Panc1 (cell line): ENCODE measurements around the gene SEL1L2. TPM values are rescaled to one million over a fixed set of nuclear protein-coding genes. Genes with fewer than 3 reads are reported as not detected.

Source experiments
- ATAC-seq: fragments of 200-7000 bp; cut with Tn5 transposase; 2 replicates; pipeline ENCODE4 v1.9.1; 2020; ENCODE audit warnings: mild to moderate bottlenecking, moderate library complexity
- BruUV-seq: library from RNA; stranded (reverse); fragments of 400-500 nt; replicated peaks from 2 replicates; lab custom pipeline; 2021; lab: Mats Ljungman, UMichigan
- CTCF ChIA-PET: fragments of 300-600 bp; sonication (Branson Sonifier 250); formaldehyde crosslinking; loops from one replicate; lab custom pipeline; 2022; ENCODE audit warnings: antibody characterized with exemption; lab: Charles Lee
- POLR2A ChIA-PET: fragments of 300-600 bp; sonication (Branson Sonifier 250); formaldehyde crosslinking; loops from one replicate; lab custom pipeline; 2022; ENCODE audit warnings: antibody characterized with exemption; lab: Charles Lee
- DNase-seq: peaks from one replicate; pipeline ENCODE4 v3.0.0-alpha.2; 2010; ENCODE audit warnings: low read depth, low spot score
- H3K27ac ChIP-seq: 2 replicates; pipeline ENCODE4 v1.5.1; 2011; ENCODE audit warnings: mild to moderate bottlenecking, low read length, inconsistent platforms
- H3K27me3 ChIP-seq: fragments of 200-500 bp; sonication (Bioruptor generic); 2 replicates; pipeline ENCODE4 v1.6.0; 2014; ENCODE audit warnings: low read length, inconsistent platforms; ENCODE audit not compliant: control insufficient read depth, insufficient read depth
- H3K36me3 ChIP-seq: fragments of 200-500 bp; sonication (Bioruptor generic); 2 replicates; pipeline ENCODE4 v1.5.1; 2014; ENCODE audit warnings: inconsistent platforms, mild to moderate bottlenecking, low read length, moderate library complexity; ENCODE audit not compliant: control insufficient read depth, insufficient read depth
- H3K4me1 ChIP-seq: 2 replicates; pipeline ENCODE4 v1.5.1; 2011; ENCODE audit warnings: inconsistent platforms, mild to moderate bottlenecking, low read length, moderate library complexity; ENCODE audit not compliant: control insufficient read depth, insufficient read depth
- H3K4me3 ChIP-seq, 2 experiments: 2 replicates each; pipeline ENCODE4 v1.5.1; 2011 to 2012; ENCODE audit warnings: low read depth in 2 of 2, low read length in 2 of 2, mild to moderate bottlenecking in 2 of 2, inconsistent platforms in 1 of 2, moderate library complexity in 1 of 2
- H3K9me3 ChIP-seq: fragments of 200-500 bp; sonication (Bioruptor generic); 2 replicates; pipeline ENCODE4 v1.5.1; 2014; ENCODE audit warnings: low read depth, mild to moderate bottlenecking, inconsistent platforms, low read length, moderate library complexity; ENCODE audit not compliant: control insufficient read depth, insufficient read depth
- POLR2AphosphoS5 ChIP-seq: IDR thresholded peaks from 2 replicates; pipeline ENCODE4 v1.6.1; 2012; ENCODE audit warnings: mild to moderate bottlenecking, low read depth, low read length, moderate library complexity
- SIN3A ChIP-seq: IDR thresholded peaks from 2 replicates; pipeline ENCODE4 v1.6.1; 2012; ENCODE audit warnings: low read depth, mild to moderate bottlenecking, low read length, moderate library complexity, borderline replicate concordance; ENCODE audit not compliant: insufficient read depth
- TCF7L2 ChIP-seq: IDR thresholded peaks from 2 replicates; pipeline ENCODE4 v1.6.1; 2011; ENCODE audit warnings: mild to moderate bottlenecking, low read depth, low read length, inconsistent platforms
- in situ Hi-C: cut with HindIII; loops from 2 replicates; pipeline ENCODE4 v1.10.0; 2016; ENCODE audit warnings: low sequenced_read_pairs, low pct_unique_long_range_greater_than_20kb
- intact Hi-C: fragments of 100-400 bp; cut with micrococcal nuclease; formaldehyde crosslinking; loops from one replicate; pipeline ENCODE4 v1.10.0; 2022; ENCODE audit not compliant: unreplicated experiment
- total RNA-seq: library from RNA; stranded (reverse); gene quantifications from one replicate; pipeline ENCODE4 v1.2.1, GENCODE V29; 2021; ENCODE audit not compliant: unreplicated experiment
- TF ChIP-seq, protein P1 (sequence below), 2 experiments: IDR thresholded peaks; 2 replicates each; pipeline ENCODE4 v1.6.1; 2011 to 2012; ENCODE audit warnings: low read depth in 2 of 2, control low read depth in 1 of 2, low read length in 1 of 2, mild to moderate bottlenecking in 1 of 2, moderate library complexity in 1 of 2; ENCODE audit not compliant: insufficient read depth in 1 of 2
- TF ChIP-seq, protein P2 (sequence below): fragments of 450-650 bp; IDR thresholded peaks from 2 replicates; pipeline ENCODE4 v1.5.1; 2017; ENCODE audit warnings: mild to moderate bottlenecking

Gene SEL1L2
- total RNA-seq, 1 experiment from 2014 or later: not detected

DNA sequence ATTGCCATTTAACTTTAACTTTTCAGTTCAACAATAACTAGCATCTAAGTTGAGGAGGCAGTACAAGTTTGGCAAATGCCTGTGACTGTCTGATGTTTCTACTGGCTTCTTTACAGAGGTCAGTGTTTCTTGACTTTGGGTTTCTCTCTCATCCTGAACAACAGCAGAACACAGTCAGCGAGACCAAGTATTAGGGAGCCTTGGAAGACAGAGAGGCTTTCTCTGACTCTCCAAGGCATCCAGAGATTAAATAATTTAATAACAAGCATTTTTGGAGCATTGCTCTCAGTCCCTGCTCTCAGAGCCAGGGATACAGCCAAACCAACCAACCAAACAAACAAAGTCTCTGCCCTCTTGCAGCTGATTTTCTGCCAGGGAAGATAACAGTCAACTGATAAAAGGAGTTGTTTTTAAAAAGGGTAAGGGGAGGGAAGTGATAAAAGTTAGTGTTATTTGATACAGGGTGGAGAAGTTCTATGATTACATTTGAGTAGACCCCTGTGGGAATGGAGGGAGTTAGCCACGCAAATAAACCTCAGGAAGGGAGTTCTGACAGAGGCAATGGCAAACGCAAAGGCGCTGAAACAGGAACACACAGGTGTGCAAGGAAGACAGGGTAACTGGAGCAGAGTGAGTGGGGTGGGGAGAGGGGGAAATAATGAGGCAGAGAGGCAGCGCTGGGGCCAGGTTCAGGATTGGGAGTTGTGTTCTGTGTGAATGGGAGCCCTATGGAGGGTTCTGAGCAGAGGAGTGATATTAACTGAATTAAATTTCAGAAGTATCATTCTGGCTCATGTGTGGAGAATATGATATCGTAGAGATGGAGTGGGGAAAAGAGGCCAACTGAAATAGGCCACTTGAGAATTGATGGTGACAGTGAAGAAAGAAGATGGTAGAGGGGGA, 55.2 kb downstream of the SEL1L2 start:
- Histone ChIP-seq H3K4me3 (no peak overlapping the region), H3K9me3 (no peaks in the 10 kb centered on the region), H3K27me3 (no peaks in the 10 kb centered on the region), H3K4me1 (no peaks in the 10 kb centered on the region), H3K27ac (no peak overlapping the region), H3K36me3 (no peaks in the 10 kb centered on the region)
- ATAC-seq: no peak
- in situ Hi-C loops (no loop called here), intact Hi-C loops (no loop called here)
- no peak for DNase-seq
- ChIA-PET POLR2A (no interaction called here), CTCF (no interaction called here)
- TF ChIP-seq SIN3A: no peak
- TF ChIP-seq, protein P1, sequence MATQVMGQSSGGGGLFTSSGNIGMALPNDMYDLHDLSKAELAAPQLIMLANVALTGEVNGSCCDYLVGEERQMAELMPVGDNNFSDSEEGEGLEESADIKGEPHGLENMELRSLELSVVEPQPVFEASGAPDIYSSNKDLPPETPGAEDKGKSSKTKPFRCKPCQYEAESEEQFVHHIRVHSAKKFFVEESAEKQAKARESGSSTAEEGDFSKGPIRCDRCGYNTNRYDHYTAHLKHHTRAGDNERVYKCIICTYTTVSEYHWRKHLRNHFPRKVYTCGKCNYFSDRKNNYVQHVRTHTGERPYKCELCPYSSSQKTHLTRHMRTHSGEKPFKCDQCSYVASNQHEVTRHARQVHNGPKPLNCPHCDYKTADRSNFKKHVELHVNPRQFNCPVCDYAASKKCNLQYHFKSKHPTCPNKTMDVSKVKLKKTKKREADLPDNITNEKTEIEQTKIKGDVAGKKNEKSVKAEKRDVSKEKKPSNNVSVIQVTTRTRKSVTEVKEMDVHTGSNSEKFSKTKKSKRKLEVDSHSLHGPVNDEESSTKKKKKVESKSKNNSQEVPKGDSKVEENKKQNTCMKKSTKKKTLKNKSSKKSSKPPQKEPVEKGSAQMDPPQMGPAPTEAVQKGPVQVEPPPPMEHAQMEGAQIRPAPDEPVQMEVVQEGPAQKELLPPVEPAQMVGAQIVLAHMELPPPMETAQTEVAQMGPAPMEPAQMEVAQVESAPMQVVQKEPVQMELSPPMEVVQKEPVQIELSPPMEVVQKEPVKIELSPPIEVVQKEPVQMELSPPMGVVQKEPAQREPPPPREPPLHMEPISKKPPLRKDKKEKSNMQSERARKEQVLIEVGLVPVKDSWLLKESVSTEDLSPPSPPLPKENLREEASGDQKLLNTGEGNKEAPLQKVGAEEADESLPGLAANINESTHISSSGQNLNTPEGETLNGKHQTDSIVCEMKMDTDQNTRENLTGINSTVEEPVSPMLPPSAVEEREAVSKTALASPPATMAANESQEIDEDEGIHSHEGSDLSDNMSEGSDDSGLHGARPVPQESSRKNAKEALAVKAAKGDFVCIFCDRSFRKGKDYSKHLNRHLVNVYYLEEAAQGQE (IDR thresholded peaks at IDR 0.05; ENCODE audit: insufficient read depth in 1 of 2, low read depth in 2 of 2, low read length in 1 of 2): no peak
- TF ChIP-seq, protein P2, sequence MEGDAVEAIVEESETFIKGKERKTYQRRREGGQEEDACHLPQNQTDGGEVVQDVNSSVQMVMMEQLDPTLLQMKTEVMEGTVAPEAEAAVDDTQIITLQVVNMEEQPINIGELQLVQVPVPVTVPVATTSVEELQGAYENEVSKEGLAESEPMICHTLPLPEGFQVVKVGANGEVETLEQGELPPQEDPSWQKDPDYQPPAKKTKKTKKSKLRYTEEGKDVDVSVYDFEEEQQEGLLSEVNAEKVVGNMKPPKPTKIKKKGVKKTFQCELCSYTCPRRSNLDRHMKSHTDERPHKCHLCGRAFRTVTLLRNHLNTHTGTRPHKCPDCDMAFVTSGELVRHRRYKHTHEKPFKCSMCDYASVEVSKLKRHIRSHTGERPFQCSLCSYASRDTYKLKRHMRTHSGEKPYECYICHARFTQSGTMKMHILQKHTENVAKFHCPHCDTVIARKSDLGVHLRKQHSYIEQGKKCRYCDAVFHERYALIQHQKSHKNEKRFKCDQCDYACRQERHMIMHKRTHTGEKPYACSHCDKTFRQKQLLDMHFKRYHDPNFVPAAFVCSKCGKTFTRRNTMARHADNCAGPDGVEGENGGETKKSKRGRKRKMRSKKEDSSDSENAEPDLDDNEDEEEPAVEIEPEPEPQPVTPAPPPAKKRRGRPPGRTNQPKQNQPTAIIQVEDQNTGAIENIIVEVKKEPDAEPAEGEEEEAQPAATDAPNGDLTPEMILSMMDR: no peak
- BruUV-seq: no TSS peak

DNA sequence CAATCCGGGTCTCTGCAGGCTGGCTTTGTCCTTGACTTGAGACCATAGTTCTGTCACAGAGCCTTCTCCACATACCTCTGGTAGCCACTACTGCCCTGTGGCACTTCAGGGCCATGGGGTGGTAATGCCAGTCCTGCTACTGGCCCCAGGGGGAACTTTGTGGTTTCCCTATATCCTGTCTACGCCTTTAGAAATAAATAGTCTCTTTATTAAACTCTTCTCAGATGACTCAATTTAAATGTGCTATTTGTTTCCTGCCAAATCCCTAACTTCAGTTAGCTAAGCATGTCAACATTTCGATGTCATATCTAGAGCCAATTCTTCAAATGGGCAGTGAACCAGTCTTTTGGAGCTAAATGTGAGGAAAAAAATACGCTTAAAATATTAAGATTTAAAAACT, 60.1 kb downstream of the SEL1L2 start:
- Histone ChIP-seq H3K4me1 (no peaks in the 10 kb centered on the region), H3K4me3 (no peak overlapping the region), H3K27me3 (no peaks in the 10 kb centered on the region), H3K9me3 (no peaks in the 10 kb centered on the region), H3K27ac (no peak overlapping the region), H3K36me3 (no peaks in the 10 kb centered on the region)
- no TSS peak for BruUV-seq
- ATAC-seq (no peak), DNase-seq (no peak)
- intact Hi-C loops (no loop called here), in situ Hi-C loops (no loop called here)
- ChIA-PET POLR2A (interaction anchor here (0.6 kb wide), 1 partner anchor 369 kb away, joined by 3 read pairs; no protein-coding TSS in a partner anchor), CTCF (no interaction called here)
- TF ChIP-seq POLR2AphosphoS5 (no peak), SIN3A (no peak), TCF7L2 (no peak)
- TF ChIP-seq, protein P1 (IDR thresholded peaks at IDR 0.05; ENCODE audit: insufficient read depth in 1 of 2, low read depth in 2 of 2, low read length in 1 of 2): no peak
- TF ChIP-seq, protein P2: no peak
